ENCODE measurements around the gene POU6F2.

Gene POU6F2

GRCh38 chr7:39405581-39405980 is 427.9 kb downstream of the POU6F2 start:
- Histone ChIP-seq H3F3A (ENCODE audit: insufficient read depth, low read length) (no peaks in the 10 kb centered on the region), H4K20me1 (ENCODE audit: insufficient read depth, low read length) (no peaks in the 10 kb centered on the region), H2AFZ (ENCODE audit: low read length) (no peak overlapping the region), H3K4me2 (ENCODE audit: low read depth, low read length) (no peak overlapping the region), H3K9me3 (replicated peaks; ENCODE audit: insufficient read depth, low read length) (no peaks in the 10 kb centered on the region), H3K27me3 (replicated peaks; ENCODE audit: insufficient read depth, low read length) (no peaks in the 10 kb centered on the region), H3K9ac (ENCODE audit: low read length) (no peak overlapping the region), H3K9me2 (replicated peaks; ENCODE audit: insufficient read depth, low read length) (no peaks in the 10 kb centered on the region), H3K36me3 (replicated peaks; ENCODE audit: insufficient read depth, low read length) (no peaks in the 10 kb centered on the region), H3K27ac (ENCODE audit: low read length) (no peak overlapping the region), H3K79me2 (ENCODE audit: low read length) (no peaks in the 10 kb centered on the region), H3K4me3 (ENCODE audit: low read length) (no peak overlapping the region), H3K4me1 (ENCODE audit: low read length) (no peaks in the 10 kb centered on the region)
- TF ChIP-seq EZH2 (optimal IDR thresholded peaks at IDR 0.05; ENCODE audit: low read depth, low read length) (no peak), EZH2phosphoT487 (IDR thresholded peaks at IDR 0.05; ENCODE audit: low read length) (no peak), CTCF (IDR thresholded peaks at IDR 0.05; ENCODE audit: low read length) (no peak)
- no peak for DNase-seq

- DNase-seq: no peak
- H3K36me3 ChIP-seq (replicated peaks; ENCODE audit: insufficient read depth, low read length): no peaks in the 10 kb centered on the region
- TF ChIP-seq CTCF (IDR thresholded peaks at IDR 0.05; ENCODE audit: low read length): no peak
- no peak for TF ChIP-seq EZH2phosphoT487 (IDR thresholded peaks at IDR 0.05; ENCODE audit: low read length)
- TF ChIP-seq EZH2 (optimal IDR thresholded peaks at IDR 0.05; ENCODE audit: low read depth, low read length): no peak
- H3K4me1 ChIP-seq (ENCODE audit: low read length): no peaks in the 10 kb centered on the region
- no peaks in the 10 kb centered on the region for H4K20me1 ChIP-seq (ENCODE audit: insufficient read depth, low read length)
- H3K79me2 ChIP-seq (ENCODE audit: low read length): no peaks in the 10 kb centered on the region
- H3K9ac ChIP-seq (ENCODE audit: low read length): no peak overlapping the region
- H3K4me3 ChIP-seq (ENCODE audit: low read length): no peak overlapping the region
- H3F3A ChIP-seq (ENCODE audit: insufficient read depth, low read length): no peaks in the 10 kb centered on the region
- H3K4me2 ChIP-seq (ENCODE audit: low read depth, low read length): no peak overlapping the region
- H3K9me3 ChIP-seq (replicated peaks; ENCODE audit: insufficient read depth, low read length): no peaks in the 10 kb centered on the region
- no peaks in the 10 kb centered on the region for H3K27me3 ChIP-seq (replicated peaks; ENCODE audit: insufficient read depth, low read length)
- H3K27ac ChIP-seq (ENCODE audit: low read length): no peak overlapping the region
- H2AFZ ChIP-seq (ENCODE audit: low read length): no peak overlapping the region
- no peaks in the 10 kb centered on the region for H3K9me2 ChIP-seq (replicated peaks; ENCODE audit: insufficient read depth, low read length)
These were observed 428.8 kb downstream of the POU6F2 start for GRCh38 chr7:39406467-39406866.

- no peak for DNase-seq
- Histone ChIP-seq H3K4me3 (ENCODE audit: low read length) (no peak overlapping the region), H3K27me3 (replicated peaks; ENCODE audit: insufficient read depth, low read length) (no peaks in the 10 kb centered on the region)
These were observed 429.4 kb downstream of the POU6F2 start for GRCh38 chr7:39407137-39407536.

More at GRCh38 chr7:39407137-39407536, 429.4 kb downstream of the POU6F2 start:
- no peaks in the 10 kb centered on the region for H3K79me2 ChIP-seq (ENCODE audit: low read length)
- H3K9ac ChIP-seq (ENCODE audit: low read length): no peak overlapping the region
- H3F3A ChIP-seq (ENCODE audit: insufficient read depth, low read length): no peaks in the 10 kb centered on the region
- no peaks in the 10 kb centered on the region for H4K20me1 ChIP-seq (ENCODE audit: insufficient read depth, low read length)
- H3K36me3 ChIP-seq (replicated peaks; ENCODE audit: insufficient read depth, low read length): no peaks in the 10 kb centered on the region
- TF ChIP-seq EZH2phosphoT487 (IDR thresholded peaks at IDR 0.05; ENCODE audit: low read length): no peak
- no peak for TF ChIP-seq CTCF (IDR thresholded peaks at IDR 0.05; ENCODE audit: low read length)
- TF ChIP-seq EZH2 (optimal IDR thresholded peaks at IDR 0.05; ENCODE audit: low read depth, low read length): no peak
- no peaks in the 10 kb centered on the region for H3K4me1 ChIP-seq (ENCODE audit: low read length)
- H3K9me3 ChIP-seq (replicated peaks; ENCODE audit: insufficient read depth, low read length): no peaks in the 10 kb centered on the region
- no peak overlapping the region for H2AFZ ChIP-seq (ENCODE audit: low read length)
- no peak overlapping the region for H3K27ac ChIP-seq (ENCODE audit: low read length)
- no peak overlapping the region for H3K4me2 ChIP-seq (ENCODE audit: low read depth, low read length)
- H3K9me2 ChIP-seq (replicated peaks; ENCODE audit: insufficient read depth, low read length): no peaks in the 10 kb centered on the region
